OCI-LY1 (cell line): ENCODE data around the gene CCDC27.

Experiments
- H2AFZ ChIP-seq: fragments of 200-600 bp; sonication (generic), shearing (Covaris generic); 2 replicates; pipeline ENCODE4 v1.6.0; 2014; ENCODE audit warnings: antibody characterized with exemption, mild to moderate bottlenecking, low read length
- H3F3A ChIP-seq: fragments of 200-600 bp; sonication (generic), shearing (Covaris generic); 2 replicates; pipeline ENCODE4 v1.6.0; 2014; ENCODE audit warnings: mild to moderate bottlenecking, antibody characterized with exemption, low read length, moderate library complexity; ENCODE audit not compliant: insufficient read depth
- H3K27ac ChIP-seq: fragments of 200-600 bp; sonication (generic); 2 replicates; pipeline ENCODE4 v1.5.1; 2014; ENCODE audit warnings: low read length, mixed run types, mild to moderate bottlenecking, low read depth; ENCODE audit not compliant: poor library complexity, severe bottlenecking
- H3K27me3 ChIP-seq: fragments of 200-600 bp; sonication (generic); 2 replicates; pipeline ENCODE4 v1.6.0; 2014; ENCODE audit warnings: antibody characterized with exemption, mild to moderate bottlenecking, low read length, moderate library complexity; ENCODE audit not compliant: insufficient read depth
- H3K36me3 ChIP-seq: fragments of 200-600 bp; sonication (generic); 2 replicates; pipeline ENCODE4 v1.6.1; 2014; ENCODE audit warnings: mild to moderate bottlenecking, antibody characterized with exemption, low read length, moderate library complexity, mixed read lengths; ENCODE audit not compliant: insufficient read depth
- H3K4me1 ChIP-seq: fragments of 200-600 bp; sonication (generic); 2 replicates; pipeline ENCODE4 v1.5.1; 2014; ENCODE audit warnings: mild to moderate bottlenecking, low read length, moderate library complexity; ENCODE audit not compliant: insufficient read depth, severe bottlenecking
- H3K4me2 ChIP-seq: fragments of 200-600 bp; sonication (generic), shearing (Covaris generic); 2 replicates; pipeline ENCODE4 v1.6.1; 2014; ENCODE audit warnings: low read length
- H3K4me3 ChIP-seq: fragments of 200-600 bp; sonication (generic); 2 replicates; pipeline ENCODE4 v1.5.1; 2014; ENCODE audit warnings: low read length, low read depth, mild to moderate bottlenecking, mixed read lengths; ENCODE audit not compliant: poor library complexity, severe bottlenecking
- H3K79me2 ChIP-seq: fragments of 200-600 bp; shearing (Covaris generic); 2 replicates; pipeline ENCODE4 v1.6.1; 2016; ENCODE audit warnings: mixed run types, low read length, mixed read lengths; ENCODE audit not compliant: insufficient read depth
- H3K9ac ChIP-seq: fragments of 200-600 bp; sonication (generic), shearing (Covaris generic); 2 replicates; pipeline ENCODE4 v1.6.1; 2014; ENCODE audit warnings: mild to moderate bottlenecking, low read length, mixed read lengths
- H3K9me2 ChIP-seq: fragments of 200-600 bp; sonication (generic), shearing (Covaris generic); 2 replicates; pipeline ENCODE4 v1.6.1; 2014; ENCODE audit warnings: low read depth, mild to moderate bottlenecking, low read length, mixed read lengths
- H3K9me3 ChIP-seq: fragments of 200-600 bp; shearing (Covaris generic); 2 replicates; pipeline ENCODE4 v1.6.1; 2014; ENCODE audit warnings: low read length, mixed read lengths
- H4K20me1 ChIP-seq: fragments of 200-600 bp; sonication (generic), shearing (Covaris generic); 2 replicates; pipeline ENCODE4 v1.6.0; 2016; ENCODE audit warnings: mild to moderate bottlenecking, low read length; ENCODE audit not compliant: insufficient read depth
- CTCF ChIP-seq: fragments of 200-600 bp; sonication (generic), shearing (Covaris generic); IDR thresholded peaks from 2 replicates; pipeline ENCODE4 v1.5.1; 2017; ENCODE audit warnings: mild to moderate bottlenecking, antibody characterized with exemption, low read length, moderate library complexity, mixed read lengths
- EZH2 ChIP-seq: fragments of 200-600 bp; sonication (generic), shearing (Covaris generic); IDR thresholded peaks from 2 replicates; pipeline ENCODE4 v1.8.0; 2017; ENCODE audit warnings: borderline replicate concordance, mixed run types, mild to moderate bottlenecking, antibody characterized with exemption, low read length, moderate library complexity, mixed read lengths

The CCDC27 gene

GRCh38 chr1:3786468-3787348, 34.5 kb downstream of the CCDC27 start:
- H3K4me1 ChIP-seq: no peaks in the 10 kb centered on the region
- H3F3A ChIP-seq: no peaks in the 10 kb centered on the region
- H3K27me3 ChIP-seq: no peaks in the 10 kb centered on the region
- H3K79me2 ChIP-seq: 0 out of 2 replicates have a peak, but pooled peaks cover under 1% of the 10 kb centered on the region
- H3K4me2 ChIP-seq: no peak overlapping the region
- H4K20me1 ChIP-seq: no peaks in the 10 kb centered on the region
- no peak overlapping the region for H2AFZ ChIP-seq
- no peaks in the 10 kb centered on the region for H3K9me2 ChIP-seq
- H3K4me3 ChIP-seq: no peak overlapping the region
- H3K9me3 ChIP-seq: no peaks in the 10 kb centered on the region
- no peak overlapping the region for H3K9ac ChIP-seq
- TF ChIP-seq EZH2 (no peak), CTCF (no peak)
- no peak overlapping the region for H3K27ac ChIP-seq
- peaks cover 59% of the 10 kb centered on the region for H3K36me3 ChIP-seq

- no peaks in the 10 kb centered on the region for H3F3A ChIP-seq
- no peaks in the 10 kb centered on the region for H3K4me1 ChIP-seq
- H3K27ac ChIP-seq: no peak overlapping the region
- TF ChIP-seq CTCF (no peak), EZH2 (no peak)
- H3K9ac ChIP-seq: no peak overlapping the region
- H3K79me2 ChIP-seq: peaks cover 6% of the 10 kb centered on the region; the same call in 1 of the 2 replicates
- no peaks in the 10 kb centered on the region for H4K20me1 ChIP-seq
- no peak overlapping the region for H2AFZ ChIP-seq
- H3K9me3 ChIP-seq: no peaks in the 10 kb centered on the region
- H3K9me2 ChIP-seq: no peaks in the 10 kb centered on the region
- no peak overlapping the region for H3K4me2 ChIP-seq
- peaks cover 58% of the 10 kb centered on the region for H3K36me3 ChIP-seq
- no peak overlapping the region for H3K4me3 ChIP-seq
- H3K27me3 ChIP-seq: no peaks in the 10 kb centered on the region
Observed at GRCh38 chr1:3787349-3787715, 35.1 kb downstream of the CCDC27 start.

GRCh38 chr1:3787745-3788605, 35.7 kb downstream of the CCDC27 start:
- TF ChIP-seq EZH2 (no peak), CTCF (no peak)
- H3K9me3 ChIP-seq: no peaks in the 10 kb centered on the region
- no peak overlapping the region for H3K27ac ChIP-seq
- H3K79me2 ChIP-seq: peaks cover 8% of the 10 kb centered on the region; the same call in 1 of the 2 replicates
- peaks cover 57% of the 10 kb centered on the region for H3K36me3 ChIP-seq
- H3K27me3 ChIP-seq: no peaks in the 10 kb centered on the region
- no peaks in the 10 kb centered on the region for H4K20me1 ChIP-seq
- H3F3A ChIP-seq: no peaks in the 10 kb centered on the region
- H3K4me1 ChIP-seq: no peaks in the 10 kb centered on the region
- no peak overlapping the region for H3K9ac ChIP-seq
- no peak overlapping the region for H3K4me2 ChIP-seq
- H3K9me2 ChIP-seq: no peaks in the 10 kb centered on the region
- no peak overlapping the region for H3K4me3 ChIP-seq
- H2AFZ ChIP-seq: no peak overlapping the region
